GM19043 (cell line): Measurements from ENCODE around the gene ASH1L.
"Not testable (repeated sequence)": the region's sequence is repeated elsewhere in the genome, so short reads cannot be mapped to it uniquely, and the experiment has no call there.

Experiments used
- ATAC-seq: cut with Tn5 transposase; IDR thresholded peaks from one replicate; pipeline ENCODE4 v1.9.1; 2021; ENCODE audit warnings: low read depth; ENCODE audit not compliant: unreplicated experiment

Gene ASH1L

DNA sequence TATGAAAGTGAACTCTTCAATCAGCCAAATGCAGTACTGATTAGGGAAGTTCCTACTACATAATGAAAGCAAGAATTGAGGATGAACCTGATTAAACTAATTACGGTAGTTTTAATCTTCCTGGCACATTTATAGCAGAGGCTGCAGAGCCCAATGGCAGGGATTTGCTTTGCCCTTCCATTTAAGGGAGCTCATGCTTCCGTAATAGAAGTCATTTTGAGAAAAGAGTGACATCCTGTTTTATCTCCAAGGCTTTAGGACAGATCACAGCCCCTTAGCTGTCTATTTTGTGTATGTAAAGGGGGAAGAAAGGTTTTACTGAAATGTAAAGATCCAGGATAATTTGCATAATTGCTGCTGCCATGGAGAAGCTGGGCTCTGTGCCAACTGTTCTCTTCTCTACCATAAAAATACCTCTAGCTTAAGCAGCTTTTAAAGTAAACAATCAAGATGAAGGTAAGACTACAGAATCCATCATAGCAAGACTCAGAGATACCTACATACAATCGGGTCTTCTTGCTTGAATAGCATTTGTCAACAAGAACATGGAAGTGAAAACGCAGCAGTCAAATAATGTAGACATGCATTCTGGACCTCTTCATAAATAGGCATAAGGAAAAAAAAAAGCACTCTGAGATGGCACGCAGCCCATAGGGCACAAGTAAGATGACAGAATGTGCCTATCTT, 62.5 kb downstream of the ASH1L start:
- no peak for ATAC-seq

DNA sequence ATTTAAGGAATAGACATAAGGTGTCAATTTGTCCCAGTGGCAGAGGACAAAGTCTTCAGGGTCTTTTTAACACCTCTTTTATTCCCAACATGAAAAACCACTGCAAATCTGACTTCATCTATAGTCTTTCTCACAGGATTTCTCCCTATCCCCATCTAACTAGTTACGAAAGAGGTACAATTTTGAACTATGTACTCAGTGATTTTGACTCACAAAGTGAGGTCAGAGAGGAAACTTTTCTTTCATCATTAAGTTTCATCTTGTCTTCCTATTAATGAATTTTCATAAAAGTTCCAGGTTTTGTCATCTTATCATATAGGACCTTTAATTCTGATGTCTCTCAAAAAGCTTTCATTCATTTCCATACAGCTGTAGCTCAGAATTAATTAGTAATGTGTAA, 63.3 kb downstream of the ASH1L start:
- ATAC-seq = no peak

DNA sequence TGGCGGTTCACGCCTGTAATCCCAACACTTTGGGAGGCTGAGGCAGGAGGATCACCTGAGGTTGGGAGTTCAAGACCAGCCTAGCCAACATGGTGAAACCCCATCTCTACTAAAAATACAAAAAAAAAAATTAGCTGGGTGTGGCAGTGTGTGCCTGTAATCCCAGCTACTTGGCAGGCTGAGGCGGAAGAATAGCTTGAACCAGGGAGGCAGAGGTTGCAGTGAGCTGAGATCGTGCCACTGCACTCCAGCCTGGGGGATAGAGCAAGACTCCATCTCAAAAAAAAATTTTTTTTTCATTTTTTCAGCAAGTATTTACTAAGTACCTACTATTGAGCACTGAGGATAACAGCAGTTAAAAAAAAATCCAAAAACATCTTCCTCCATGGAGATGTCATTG, 69.0 kb downstream of the ASH1L start:
- not testable (repeated sequence) for ATAC-seq

DNA sequence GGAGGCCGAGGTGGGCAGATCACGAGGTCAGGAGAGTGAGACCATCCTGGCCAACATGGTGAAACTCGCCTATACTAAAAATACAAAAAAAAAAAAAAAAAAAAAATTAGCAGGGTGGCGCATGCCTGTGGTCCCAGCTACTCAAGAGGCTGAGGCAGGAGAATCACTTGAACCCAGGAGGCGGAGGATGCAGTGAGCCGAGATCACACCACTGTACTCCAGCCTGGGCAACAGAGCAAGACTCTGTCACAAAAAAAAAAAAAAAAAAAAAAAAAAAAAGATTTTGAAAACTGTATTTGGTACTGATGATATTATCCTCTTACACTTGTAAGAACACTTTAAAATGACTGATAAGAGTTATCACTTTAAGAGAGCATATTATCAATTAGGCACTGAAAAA, 74.2 kb downstream of the ASH1L start:
- not testable (repeated sequence) for ATAC-seq

DNA sequence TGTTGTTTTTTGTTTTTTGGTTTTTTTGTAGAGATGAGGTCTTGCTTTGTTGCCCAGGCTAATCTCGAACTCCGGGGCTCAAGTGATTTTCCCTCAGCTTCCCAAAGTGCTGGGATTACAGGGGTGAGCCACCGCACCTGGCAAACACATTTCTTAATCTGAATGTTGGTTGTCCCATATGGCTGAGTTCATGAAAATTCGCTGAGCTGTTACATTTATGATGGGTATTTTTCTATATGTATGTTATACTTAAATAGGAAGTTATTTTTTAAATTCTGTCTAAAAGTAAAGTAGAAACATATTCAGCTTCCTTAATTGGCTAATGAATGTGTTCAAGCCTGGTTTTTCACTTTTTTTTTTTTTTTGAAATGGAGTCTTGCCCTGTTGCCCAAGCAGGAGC, 75.1 kb downstream of the ASH1L start:
- no peak for ATAC-seq

DNA sequence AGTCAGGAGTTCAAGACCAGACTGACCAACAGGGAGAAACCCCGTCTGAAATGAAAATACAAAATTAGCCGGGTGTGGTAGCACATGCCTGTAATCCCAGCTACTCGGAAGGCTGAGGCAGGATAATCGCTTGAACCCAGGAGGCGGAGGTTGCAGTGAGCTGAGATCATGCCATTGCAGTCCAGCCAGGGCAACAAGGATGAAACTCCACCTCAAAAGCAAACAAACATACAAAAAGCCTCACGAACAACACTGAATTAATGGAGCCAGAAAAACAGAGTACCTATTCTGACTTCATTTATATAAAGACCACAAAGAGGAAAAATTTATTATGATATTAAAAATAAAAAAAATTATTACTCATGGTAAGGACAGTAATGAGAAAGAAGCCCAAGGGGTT, 75.7 kb downstream of the ASH1L start:
- ATAC-seq = not testable (repeated sequence)

DNA sequence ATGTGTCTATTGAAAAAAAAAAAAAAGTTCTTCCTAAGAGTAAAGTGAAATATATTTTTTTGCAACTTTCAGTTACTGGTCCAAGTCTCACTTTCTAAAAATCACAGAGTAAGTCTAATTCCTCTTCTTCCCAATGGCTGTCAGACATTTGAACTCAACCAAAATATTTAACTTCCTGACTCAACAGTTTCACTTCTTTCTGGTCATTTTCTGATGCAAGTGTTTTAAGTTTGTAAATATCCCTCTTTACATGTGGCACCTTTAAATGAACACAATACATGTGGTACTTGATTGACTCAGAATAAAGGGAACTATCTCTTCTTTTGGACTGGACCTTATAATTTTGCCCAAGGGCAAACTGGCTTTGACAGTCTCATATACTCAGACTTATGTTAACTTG, 76.7 kb downstream of the ASH1L start:
- ATAC-seq = no peak

DNA sequence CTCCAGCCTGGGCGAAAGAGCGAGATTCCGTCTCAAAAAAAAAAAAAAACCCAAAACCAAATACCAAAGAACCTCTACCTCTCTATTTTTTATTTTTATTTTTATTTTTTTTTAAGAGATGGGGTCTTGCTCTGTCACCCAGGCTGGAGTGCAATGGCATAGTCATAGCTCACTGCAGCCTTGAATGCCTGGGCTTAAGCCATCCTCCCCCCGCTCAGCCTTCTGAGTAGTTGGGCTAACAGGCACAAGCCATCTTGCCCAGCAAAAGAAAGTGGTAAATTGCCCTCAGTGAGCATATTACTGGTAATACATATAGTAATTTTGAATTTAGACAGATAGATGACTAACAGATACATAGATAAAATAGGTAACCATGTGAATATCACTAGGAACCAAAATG, 77.4 kb downstream of the ASH1L start:
- no peak for ATAC-seq

DNA sequence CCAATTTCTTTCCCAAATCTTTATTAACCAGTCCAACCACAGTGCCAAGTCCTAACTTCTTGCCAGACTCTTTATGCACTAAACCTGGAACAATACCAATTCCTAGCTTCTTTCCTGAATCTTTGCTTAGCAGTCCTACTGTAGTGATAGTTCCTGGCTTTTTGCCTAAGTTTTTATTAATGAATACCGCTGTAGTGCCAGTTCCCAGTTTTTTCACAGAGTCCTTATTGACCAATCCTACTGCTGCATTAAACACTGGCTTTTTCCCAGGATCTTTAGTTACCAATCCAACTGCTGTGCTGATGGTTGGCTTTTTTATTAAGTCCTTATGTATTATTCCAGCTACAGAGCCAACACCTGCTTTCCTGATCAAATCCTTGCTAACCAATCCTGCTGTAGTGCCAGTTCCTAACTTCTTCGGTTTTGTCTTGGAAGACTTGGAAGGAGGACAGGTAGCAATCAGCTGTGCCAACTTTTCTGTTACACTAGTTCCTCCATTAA, 80.8 kb downstream of the ASH1L start:
- no peak for ATAC-seq

DNA sequence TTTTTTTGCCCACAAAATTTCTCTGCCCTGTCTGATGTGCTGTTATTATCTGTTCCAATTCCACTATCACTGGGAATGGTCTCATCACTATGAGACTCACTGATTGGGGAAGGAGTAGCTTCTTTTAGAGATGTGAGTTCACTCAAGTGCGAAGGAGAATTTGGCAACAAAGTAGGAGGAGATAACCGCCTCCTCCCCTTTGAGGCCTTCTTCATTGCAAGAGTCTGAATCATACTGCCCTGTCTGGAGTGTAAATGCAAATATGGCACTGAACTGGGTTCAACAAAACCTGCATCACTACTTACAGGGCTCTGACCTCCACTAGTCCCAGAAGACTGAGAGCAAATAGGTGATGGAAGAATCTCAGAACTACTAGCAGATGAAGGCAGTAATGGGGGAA, 83.4 kb downstream of the ASH1L start:
- ATAC-seq = no peak

DNA sequence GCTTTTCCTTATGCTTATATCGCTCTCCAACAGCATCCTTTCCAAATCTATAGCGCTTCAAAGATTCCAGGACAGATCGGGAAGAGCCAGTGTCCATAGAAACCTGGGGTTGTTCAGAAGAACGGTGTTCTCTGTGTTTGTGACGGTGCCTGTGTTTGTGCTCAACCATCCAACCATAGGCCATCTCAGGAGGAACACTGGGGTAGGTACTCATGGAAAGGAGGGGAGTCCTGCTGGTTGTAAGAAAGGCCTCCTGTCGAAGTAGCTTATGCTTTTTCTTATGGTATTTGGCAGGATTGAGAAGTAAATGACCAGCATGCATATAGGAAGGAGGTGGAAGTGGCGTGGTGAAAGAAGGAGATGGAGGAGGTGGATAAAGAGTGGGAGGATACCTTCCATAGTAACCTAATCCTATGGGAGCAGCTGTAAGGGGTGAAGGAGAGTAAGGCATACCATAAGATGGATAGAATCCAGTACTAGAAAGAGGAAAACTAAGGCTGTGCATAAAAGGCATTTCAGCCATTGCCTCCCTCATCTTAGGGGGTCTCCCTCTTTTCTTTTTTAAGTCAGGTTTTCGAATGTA, 84.2 kb downstream of the ASH1L start:
- ATAC-seq = no peak

DNA sequence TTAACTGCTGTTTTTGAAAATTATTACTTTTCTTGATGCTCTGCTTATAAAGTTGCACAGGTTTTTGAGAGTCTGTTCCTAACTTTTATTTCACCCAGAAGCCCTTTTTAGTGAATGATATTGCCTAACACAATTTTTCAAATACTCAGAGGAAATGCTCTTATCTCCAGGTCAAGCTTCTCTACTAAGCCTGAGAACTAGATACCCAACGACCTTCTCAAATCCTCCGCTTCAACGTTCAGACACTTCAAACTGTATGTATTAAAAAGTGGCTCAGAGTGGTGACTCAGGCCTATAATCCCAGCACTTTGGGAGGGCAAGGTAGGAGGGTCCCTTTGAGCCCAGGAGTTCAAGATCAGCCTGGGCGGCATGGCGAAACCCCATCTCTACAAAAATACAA, 88.5 kb downstream of the ASH1L start:
- no peak for ATAC-seq

DNA sequence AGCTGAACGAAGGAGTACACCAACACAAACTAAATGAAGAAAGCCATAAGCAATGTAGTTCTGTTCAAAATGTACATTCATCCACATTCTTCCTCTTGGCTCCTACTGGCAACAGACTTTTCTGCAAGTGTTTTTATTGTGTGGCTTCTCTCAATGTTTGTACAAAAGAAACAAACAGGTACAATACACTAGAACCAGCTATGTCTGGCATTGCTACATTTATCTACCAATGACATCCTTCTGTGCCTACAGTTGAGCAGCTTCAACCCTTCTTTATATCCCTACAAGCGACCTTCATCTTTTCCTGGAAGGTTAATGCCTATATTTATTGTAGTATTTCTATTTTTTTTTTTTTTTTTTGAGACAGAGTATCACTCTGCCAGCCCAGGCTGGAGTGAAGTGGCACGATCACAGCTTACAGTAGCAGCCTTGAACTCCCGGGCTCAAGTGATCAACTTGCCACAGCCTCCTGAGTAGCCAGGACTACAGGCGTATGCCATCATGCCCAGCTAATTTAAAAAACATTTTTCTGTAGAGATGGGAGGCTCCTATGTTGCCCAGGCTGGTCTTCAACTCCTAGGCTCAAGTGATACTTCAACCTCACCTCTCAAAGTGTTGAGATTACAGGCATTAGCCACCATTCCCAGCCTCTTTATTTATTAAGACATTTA, 89.3 kb downstream of the ASH1L start:
- no peak for ATAC-seq

DNA sequence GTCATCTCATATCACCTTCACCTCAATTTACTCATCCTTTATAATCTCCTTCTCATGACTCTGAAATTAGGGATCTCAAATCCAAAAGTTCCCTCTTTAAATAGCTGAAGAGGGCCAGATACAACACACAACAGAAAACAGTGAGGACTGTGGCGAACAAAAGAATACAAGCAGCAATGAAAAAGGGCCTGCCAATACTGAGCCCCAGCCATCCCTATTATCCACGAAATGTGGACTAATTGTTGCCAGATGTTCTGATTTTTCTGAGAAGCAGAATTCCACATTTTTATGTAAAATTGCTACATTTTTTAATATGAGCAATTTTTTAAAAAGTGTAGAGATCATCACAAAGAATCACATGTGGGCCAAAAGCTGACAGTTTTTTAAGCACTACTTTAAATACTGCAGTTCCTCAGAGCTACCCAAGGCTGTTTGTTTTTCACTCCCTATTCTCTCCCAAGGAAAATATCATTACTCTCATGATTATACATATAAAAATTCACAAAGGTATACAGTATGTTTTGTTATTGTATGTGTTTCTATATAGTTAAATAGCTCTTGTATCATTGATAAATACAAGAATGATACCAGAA, 90.0 kb downstream of the ASH1L start:
- no peak for ATAC-seq

DNA sequence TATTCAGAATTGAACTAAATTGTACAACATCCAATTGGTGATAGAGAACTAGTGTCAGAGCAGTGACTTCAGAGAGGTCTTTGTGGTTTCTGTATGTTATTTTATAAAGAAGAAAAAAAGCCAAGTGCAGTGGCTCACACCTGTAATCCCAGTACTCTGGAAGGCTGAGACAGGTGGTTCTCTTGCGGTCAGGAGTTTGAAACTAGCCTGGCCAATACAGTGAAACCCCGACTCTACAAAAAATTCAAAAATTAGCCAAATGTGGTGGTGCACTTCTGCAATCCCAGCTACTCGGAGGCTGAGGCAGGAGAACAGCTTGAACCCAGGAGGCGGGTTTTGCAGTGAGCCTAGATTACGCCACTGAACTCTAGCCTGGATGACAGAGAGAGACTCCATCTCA, 90.7 kb downstream of the ASH1L start:
- ATAC-seq = no peak

DNA sequence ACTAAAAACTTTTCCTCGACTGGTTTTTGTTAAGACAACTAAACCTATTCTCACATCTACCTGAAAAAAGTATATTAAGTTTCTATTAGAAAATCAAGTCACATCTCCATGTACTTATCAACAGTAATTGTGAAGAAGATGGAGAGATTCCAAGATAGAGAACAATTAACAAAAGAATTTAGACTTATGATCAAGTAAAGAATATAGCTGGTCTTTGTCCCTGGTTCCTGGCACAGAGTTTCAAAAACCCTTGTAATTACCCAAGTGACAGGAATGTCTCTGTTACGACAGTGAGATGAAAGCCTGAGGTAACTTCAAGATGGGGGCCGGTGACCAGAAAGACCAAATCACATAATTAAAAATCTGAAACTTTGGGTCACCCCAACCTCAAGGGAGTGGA, 91.6 kb downstream of the ASH1L start:
- ATAC-seq = no peak

DNA sequence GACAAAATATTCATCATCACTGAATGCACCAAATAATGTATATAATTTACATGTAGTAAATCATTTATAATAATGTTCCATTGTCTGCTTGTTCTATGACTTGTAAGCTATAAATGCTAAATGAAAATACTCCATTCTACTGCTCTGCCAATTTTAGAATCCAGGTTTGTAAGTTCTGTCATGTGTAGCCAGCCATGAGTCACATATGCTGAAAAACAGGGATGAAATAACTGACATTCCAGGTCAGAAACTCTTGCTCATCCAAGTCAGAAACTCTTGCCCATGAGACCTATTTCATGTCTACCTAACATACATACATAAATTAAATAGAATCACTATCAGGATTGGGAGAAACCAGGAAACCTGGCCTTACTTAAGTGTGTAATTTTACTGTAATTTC, 95.6 kb downstream of the ASH1L start:
- no peak for ATAC-seq

DNA sequence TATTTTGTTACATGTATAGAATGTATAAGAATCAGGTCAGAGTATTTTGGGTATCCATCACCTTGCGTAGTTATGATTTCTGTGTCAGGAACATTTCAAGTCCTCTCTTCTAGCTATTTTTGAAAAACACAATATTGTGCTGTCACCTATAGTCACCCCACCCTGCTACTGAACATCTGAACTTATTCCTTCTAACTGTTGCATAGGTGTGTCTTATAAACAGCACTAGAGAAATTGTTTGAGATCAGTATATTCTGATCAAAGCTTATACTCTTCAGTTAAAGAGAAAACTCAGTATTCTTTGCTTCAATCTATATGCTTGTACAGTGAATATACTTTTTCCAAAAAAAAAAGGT, 96.0 kb downstream of the ASH1L start:
- ATAC-seq = no peak

DNA sequence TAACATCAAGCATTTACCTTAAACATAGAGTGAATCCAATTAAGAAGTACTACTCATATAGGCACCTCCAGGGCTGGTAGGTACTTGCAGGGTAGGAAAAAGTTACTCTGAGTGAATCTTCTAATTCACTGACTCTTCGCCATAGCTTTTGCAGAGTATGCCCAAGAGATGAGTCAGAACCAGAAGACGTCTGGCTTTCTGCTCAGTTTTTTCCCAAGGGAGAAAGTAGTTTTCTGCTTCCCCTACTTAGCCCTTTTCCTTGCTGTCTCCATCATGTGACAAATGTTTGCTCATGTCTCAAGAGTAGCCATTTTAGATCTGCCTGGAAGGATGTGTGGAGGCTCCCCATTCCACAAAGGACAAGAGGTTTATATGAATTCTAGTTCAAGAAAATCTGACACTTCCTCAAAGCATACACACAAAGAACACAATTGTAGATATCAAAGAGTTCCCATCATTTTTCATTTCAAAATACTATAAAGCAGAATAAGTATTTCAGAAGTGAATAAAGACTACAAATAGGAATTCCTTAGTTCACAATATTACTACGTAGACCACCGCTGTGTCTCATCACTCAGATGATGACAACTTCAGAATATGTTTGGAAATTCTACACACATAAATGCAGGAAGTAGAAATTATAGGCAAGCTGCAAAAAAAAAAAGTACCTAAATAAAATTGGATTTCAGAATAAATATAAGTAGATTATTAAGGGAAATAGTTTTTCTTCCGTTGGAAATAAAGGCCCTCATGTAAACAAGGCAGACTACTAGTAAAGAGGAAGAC, 98.5 kb downstream of the ASH1L start:
- no peak for ATAC-seq

DNA sequence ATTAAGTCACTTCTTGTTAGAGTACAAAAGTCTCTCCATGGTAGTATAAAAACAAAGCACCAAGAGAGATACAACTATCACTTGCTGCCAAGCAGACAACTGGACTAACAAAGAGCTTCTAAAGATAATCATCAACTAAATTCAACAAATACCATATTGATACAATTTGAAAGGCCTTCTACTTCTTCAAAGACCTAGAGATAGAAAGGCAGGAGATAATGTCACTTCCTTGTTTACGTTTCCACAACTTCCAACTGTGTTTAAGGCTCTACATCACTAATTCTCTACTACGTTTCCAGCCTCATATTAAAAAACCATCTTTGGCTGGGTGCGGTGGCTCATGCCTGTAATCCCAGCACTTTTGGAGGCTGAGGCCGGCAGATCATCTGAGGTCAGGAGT, 104.5 kb downstream of the ASH1L start:
- ATAC-seq = no peak

DNA sequence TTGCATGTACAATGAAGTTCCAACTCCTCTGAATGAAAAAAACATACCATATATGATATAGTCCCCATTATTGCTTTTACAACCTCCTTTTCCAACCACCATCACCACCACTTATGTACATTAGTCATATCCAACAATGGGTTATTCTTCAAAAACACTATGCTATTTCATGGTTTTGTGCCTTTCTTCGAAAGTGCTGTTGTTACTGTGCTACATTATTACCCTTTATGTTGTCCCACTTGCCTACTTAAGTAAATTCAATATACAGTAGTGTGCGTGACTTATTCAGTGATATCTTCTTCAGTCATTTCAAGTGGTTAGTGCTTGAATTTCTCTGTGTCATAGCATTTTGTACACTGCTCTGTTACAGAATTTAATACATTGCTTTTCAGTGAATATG, 105.3 kb downstream of the ASH1L start:
- ATAC-seq = no peak
